Measurements from ENCODE around the gene KCNV2. TPM values are rescaled to one million over a fixed set of nuclear protein-coding genes. Genes with fewer than 3 reads are reported as not detected.

KCNV2 gene
- total and polyA plus RNA-seq, 2 of the 13 experiments (the other 11 are each of a cell fraction or from before 2014, with no cell fraction given): not detected

DNA sequence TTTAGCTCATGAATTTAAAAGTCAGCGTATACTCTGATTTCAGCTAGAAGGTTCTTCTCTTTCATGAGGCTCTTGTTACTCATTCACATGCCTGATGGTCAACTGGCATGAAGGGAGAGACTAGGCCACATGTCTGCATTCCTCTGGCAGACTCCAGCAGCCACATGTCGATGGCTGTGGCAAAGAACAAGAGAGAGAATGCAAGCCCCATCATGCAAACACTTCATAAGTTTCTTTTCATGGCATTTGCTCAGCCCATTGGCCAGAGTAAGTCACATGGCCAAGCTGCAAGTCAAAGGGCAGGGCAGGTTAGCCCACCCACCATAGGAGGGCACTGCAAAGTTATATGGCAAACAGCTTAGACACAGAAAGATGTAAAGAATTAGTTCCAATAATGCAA lies 5.4 kb downstream of the KCNV2 start (continued):
- TF ChIP-seq SOX6 (IDR thresholded peaks at IDR 0.05) (no peak), SOX6 (CRISPR knock-in tag; IDR thresholded peaks at IDR 0.05) (no peak)

DNA sequence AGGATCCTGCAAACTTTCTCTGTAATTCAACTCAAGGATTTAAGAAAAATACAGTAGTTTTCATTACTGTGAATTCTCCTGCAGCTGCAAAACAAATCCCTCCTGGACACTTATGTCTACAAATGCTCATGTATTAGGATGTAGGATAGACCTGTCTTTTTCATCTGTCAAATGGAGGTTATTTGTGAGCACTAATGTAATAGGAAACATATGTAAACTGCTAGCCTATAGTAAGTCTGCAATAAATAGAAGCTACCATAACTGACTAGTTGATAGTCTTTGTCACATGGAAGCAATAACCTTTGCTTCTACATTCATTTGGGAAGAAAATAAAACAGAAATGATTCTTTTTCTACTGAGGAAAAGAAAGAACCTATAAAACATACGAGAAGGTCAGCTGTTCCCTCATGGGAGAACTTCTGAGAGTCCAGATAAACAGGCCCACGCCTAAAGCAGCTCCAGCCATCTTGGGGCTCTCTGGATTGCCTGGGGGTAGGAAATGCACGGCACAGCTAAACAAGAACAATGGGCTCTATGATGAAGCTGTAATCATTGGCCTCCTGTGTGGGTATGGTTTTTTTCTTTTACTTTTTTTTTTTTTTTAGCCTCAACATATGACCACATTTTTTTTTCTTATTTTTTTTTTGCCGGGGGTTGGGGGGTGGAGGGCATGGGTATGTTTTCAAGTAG lies 6.2 kb downstream of the KCNV2 start:
- H3K79me2 ChIP-seq (ENCODE audit: insufficient read depth, low read length): no peaks in the 10 kb centered on the region
- in situ Hi-C loops (cut with HindIII; ENCODE audit: extremely low pct_ligation_motif_present, low pct_unique_long_range_greater_than_20kb): no loop called here
- H3K36me3 ChIP-seq (replicated peaks in 1 of 2; ENCODE audit: control insufficient read depth in 1 of 2, insufficient read depth in 2 of 2, low read length in 2 of 2): no peaks in the 10 kb centered on the region
- 96% methylated on average over 4 of the region's 4 CpGs for WGBS (ENCODE audit: low lambda C conversion rate)
- DNase-seq (ENCODE audit: low spot score) (no peak), FAIRE-seq (no peak), ATAC-seq (no peak)
- no peak overlapping the region for H3K4me2 ChIP-seq (ENCODE audit: low read depth, low read length)
- no peaks in the 10 kb centered on the region for H3K9me3 ChIP-seq (ENCODE audit: low read length)
- no peaks in the 10 kb centered on the region for H3K27me3 ChIP-seq (ENCODE audit: control insufficient read depth in 1 of 2, insufficient read depth in 2 of 2, low read length in 2 of 2)
- ChIA-PET POLR2A (no interaction called here), CTCF (ENCODE audit: low intra/inter-chr PET ratio, low total read pairs) (no interaction called here)
- H2AFZ ChIP-seq (ENCODE audit: low read length): no peak overlapping the region
- no peak overlapping the region for H3K9ac ChIP-seq (ENCODE audit: insufficient read depth, low read depth, low read length)
- H3K4me1 ChIP-seq (ENCODE audit: insufficient read depth, low read length): peaks cover 34% of the 10 kb centered on the region
- H3K27ac ChIP-seq (ENCODE audit: extremely low read length, insufficient read depth, low read length): no peak overlapping the region
- no TSS peak for BruUV-seq (replicated peaks)
- no peaks in the 10 kb centered on the region for H4K20me1 ChIP-seq (ENCODE audit: insufficient read depth, low read length)
- TF ChIP-seq ZNF256 (CRISPR knock-in tag; conservative IDR thresholded peaks at IDR 0.05) (no peak), ZBTB49 (CRISPR knock-in tag; IDR thresholded peaks at IDR 0.05; ENCODE audit: borderline replicate concordance) (no peak), MAX (IDR thresholded peaks at IDR 0.05) (no peak), ZSCAN21 (CRISPR knock-in tag; IDR thresholded peaks at IDR 0.05; ENCODE audit: borderline replicate concordance) (no peak), ZNF839 (CRISPR knock-in tag; IDR thresholded peaks at IDR 0.05; ENCODE audit: borderline replicate concordance) (no peak), PAF1 (CRISPR knock-in tag; IDR thresholded peaks at IDR 0.05) (no peak), BRD4 (CRISPR knock-in tag; IDR thresholded peaks at IDR 0.05) (no peak), ZNF121 (CRISPR knock-in tag; IDR thresholded peaks at IDR 0.05) (no peak), RFXAP (CRISPR knock-in tag; IDR thresholded peaks at IDR 0.05; ENCODE audit: borderline replicate concordance) (no peak), ZNF260 (CRISPR knock-in tag; IDR thresholded peaks at IDR 0.05; ENCODE audit: borderline replicate concordance, low read depth) (no peak), NFIB (CRISPR knock-in tag; IDR thresholded peaks at IDR 0.05; ENCODE audit: borderline replicate concordance) (no peak)
- TF ChIP-seq, protein P1, sequence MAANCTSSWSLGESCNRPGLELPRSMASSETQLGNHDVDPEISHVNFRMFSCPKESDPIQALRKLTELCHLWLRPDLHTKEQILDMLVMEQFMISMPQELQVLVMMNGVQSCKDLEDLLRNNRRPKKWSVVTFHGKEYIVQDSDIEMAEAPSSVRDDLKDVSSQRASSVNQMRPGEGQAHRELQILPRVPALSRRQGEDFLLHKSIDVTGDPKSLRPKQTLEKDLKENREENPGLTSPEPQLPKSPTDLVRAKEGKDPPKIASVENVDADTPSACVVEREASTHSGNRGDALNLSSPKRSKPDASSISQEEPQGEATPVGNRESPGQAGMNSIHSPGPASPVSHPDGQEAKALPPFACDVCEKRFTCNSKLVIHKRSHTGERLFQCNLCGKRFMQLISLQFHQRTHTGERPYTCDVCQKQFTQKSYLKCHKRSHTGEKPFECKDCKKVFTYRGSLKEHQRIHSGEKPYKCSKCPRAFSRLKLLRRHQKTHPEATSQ (CRISPR knock-in tag; IDR thresholded peaks at IDR 0.05; ENCODE audit: borderline replicate concordance): no peak
- TF ChIP-seq, protein P2, sequence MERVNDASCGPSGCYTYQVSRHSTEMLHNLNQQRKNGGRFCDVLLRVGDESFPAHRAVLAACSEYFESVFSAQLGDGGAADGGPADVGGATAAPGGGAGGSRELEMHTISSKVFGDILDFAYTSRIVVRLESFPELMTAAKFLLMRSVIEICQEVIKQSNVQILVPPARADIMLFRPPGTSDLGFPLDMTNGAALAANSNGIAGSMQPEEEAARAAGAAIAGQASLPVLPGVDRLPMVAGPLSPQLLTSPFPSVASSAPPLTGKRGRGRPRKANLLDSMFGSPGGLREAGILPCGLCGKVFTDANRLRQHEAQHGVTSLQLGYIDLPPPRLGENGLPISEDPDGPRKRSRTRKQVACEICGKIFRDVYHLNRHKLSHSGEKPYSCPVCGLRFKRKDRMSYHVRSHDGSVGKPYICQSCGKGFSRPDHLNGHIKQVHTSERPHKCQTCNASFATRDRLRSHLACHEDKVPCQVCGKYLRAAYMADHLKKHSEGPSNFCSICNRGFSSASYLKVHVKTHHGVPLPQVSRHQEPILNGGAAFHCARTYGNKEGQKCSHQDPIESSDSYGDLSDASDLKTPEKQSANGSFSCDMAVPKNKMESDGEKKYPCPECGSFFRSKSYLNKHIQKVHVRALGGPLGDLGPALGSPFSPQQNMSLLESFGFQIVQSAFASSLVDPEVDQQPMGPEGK (CRISPR knock-in tag; IDR thresholded peaks at IDR 0.05): no peak
- no peak overlapping the region for H3K4me3 ChIP-seq (replicated peaks in 1 of 3; ENCODE audit: insufficient read depth in 1 of 3, low read depth in 2 of 3, low read length in 3 of 3)
- intact Hi-C loops (cut with micrococcal nuclease; ENCODE audit: unreplicated experiment): loop anchor here (10.0 kb wide), 1 partner anchor 589 kb away; no protein-coding TSS in a partner anchor
